K562 (cell line): Measurements from ENCODE around the gene BSDC1. TPM values are rescaled to one million over a fixed set of nuclear protein-coding genes. Genes with fewer than 3 reads are reported as not detected.
A peak's percentile ranks its signal among the peaks of the same experiment; 100 is the strongest.

Experiments
- ATAC-seq: fragments of 200-7000 bp; cut with Tn5 transposase; 3 replicates; pipeline ENCODE4 v1.9.1; 2020; ENCODE audit warnings: moderate library complexity
- BruUV-seq: library from RNA; stranded (reverse); fragments of 400-500 nt; replicated peaks from 2 replicates; lab custom pipeline; 2021; lab: Mats Ljungman, UMichigan
- CTCF ChIA-PET: fragments of 300-600 bp; formaldehyde crosslinking; extraction: SDS; loops from one replicate; lab custom pipeline; 2021; ENCODE audit warnings: low intra/inter-chr PET ratio; lab: Yijun Ruan, JAX
- POLR2A ChIA-PET: fragments of 300-600, 350-650 bp; sonication (Branson Sonifier 250); formaldehyde crosslinking; extraction: SDS; loops from one replicate; lab custom pipeline; 2021; ENCODE audit warnings: antibody characterized with exemption, inconsistent platforms; lab: Yijun Ruan, JAX
- DNase-seq, 4 experiments: peaks; one replicate each; pipeline versions ENCODE4 v3.0.0 to v3.0.0-alpha.2; 2011 to 2018; ENCODE audit warnings: low spot score in 3 of 4, mixed read lengths in 3 of 4; ENCODE audit errors: extremely low read depth in 1 of 4
- FAIRE-seq: peaks from 2 replicates; lab custom pipeline; 2011; peaks lifted over from hg19 to GRCh38; lab: Jason Lieb, UNC
- H2AFZ ChIP-seq: 2 replicates; pipeline ENCODE4 v1.6.0; 2011; ENCODE audit warnings: low read depth, low read length, control low read depth, inconsistent platforms
- H3K27ac ChIP-seq: fragments of 200-600 bp; 3 replicates; pipeline ENCODE4 v1.8.0; 2011; ENCODE audit warnings: low read depth, mild to moderate bottlenecking, control low read depth, inconsistent platforms, low read length, moderate library complexity, mixed read lengths; ENCODE audit errors: extremely low read depth
- H3K27me3 ChIP-seq, 2 experiments: fragments of 300-600 bp in 1 of 2; 2 replicates in 1 of 2; 3 replicates in 1 of 2; pipeline versions ENCODE4 v1.6.0 to v1.8.0; 2011; ENCODE audit warnings: inconsistent platforms in 2 of 2, low read length in 2 of 2, mild to moderate bottlenecking in 1 of 2, mixed read lengths in 1 of 2, moderate library complexity in 1 of 2; ENCODE audit not compliant: control insufficient read depth in 2 of 2, insufficient read depth in 2 of 2
- H3K36me3 ChIP-seq: fragments of 300-600 bp; 3 replicates; pipeline ENCODE4 v1.8.0; 2011; ENCODE audit warnings: mild to moderate bottlenecking, low read length, inconsistent platforms; ENCODE audit not compliant: control insufficient read depth, insufficient read depth
- H3K4me1 ChIP-seq, 2 experiments: fragments of 200-600 bp in 1 of 2; replicated peaks in 1 of 2; 2 replicates in 1 of 2; 3 replicates in 1 of 2; pipeline versions ENCODE4 v1.5.1 to v1.8.0; 2011; ENCODE audit warnings: inconsistent platforms in 2 of 2, low read length in 2 of 2, mild to moderate bottlenecking in 1 of 2, mixed read lengths in 1 of 2, moderate library complexity in 1 of 2; ENCODE audit not compliant: control insufficient read depth in 2 of 2, insufficient read depth in 2 of 2
- H3K4me2 ChIP-seq: 2 replicates; pipeline ENCODE4 v1.6.1; 2011; ENCODE audit warnings: low read length, control low read depth, inconsistent platforms, mixed read lengths; ENCODE audit not compliant: insufficient read depth
- H3K4me3 ChIP-seq: fragments of 200-600 bp; sonication (generic), shearing (Covaris generic); 2 replicates; pipeline ENCODE4 v1.5.1; 2016; ENCODE audit warnings: control low read depth, inconsistent platforms
- H3K79me2 ChIP-seq: fragments of 200-600 bp; 3 replicates; pipeline ENCODE4 v1.8.0; 2011; ENCODE audit warnings: low read length, inconsistent platforms; ENCODE audit not compliant: control insufficient read depth, insufficient read depth
- H3K9ac ChIP-seq, 2 experiments: 2 replicates each; pipeline versions ENCODE4 v1.6.0 to v1.6.1; 2011; ENCODE audit warnings: low read depth in 2 of 2, low read length in 2 of 2, control low read depth in 1 of 2, inconsistent platforms in 1 of 2, mild to moderate bottlenecking in 1 of 2, mixed read lengths in 1 of 2; ENCODE audit not compliant: insufficient read depth in 1 of 2
- H3K9me1 ChIP-seq: one replicate; pipeline ENCODE4 v1.6.0; 2011; ENCODE audit warnings: inconsistent platforms, mild to moderate bottlenecking, low read length, moderate library complexity; ENCODE audit not compliant: control insufficient read depth, insufficient read depth
- H3K9me3 ChIP-seq: replicated peaks from 2 replicates; pipeline ENCODE4 v1.5.1; 2011; ENCODE audit warnings: low read depth, low read length, inconsistent platforms; ENCODE audit not compliant: control insufficient read depth, insufficient read depth
- H4K20me1 ChIP-seq: replicated peaks from 2 replicates; pipeline ENCODE4 v1.6.1; 2011; ENCODE audit warnings: low read length, inconsistent platforms, mixed read lengths; ENCODE audit not compliant: control insufficient read depth, insufficient read depth
- ARID1B ChIP-seq: fragments of 450-650 bp; IDR thresholded peaks from 2 replicates; pipeline ENCODE4 v1.6.1; 2016; ENCODE audit warnings: antibody characterized with exemption, mild to moderate bottlenecking, inconsistent platforms
- CBX5 ChIP-seq: IDR thresholded peaks from 2 replicates; pipeline ENCODE4 v1.6.1; 2014; ENCODE audit warnings: low read depth, borderline replicate concordance
- COPS2 ChIP-seq: fragments of 450-650 bp; conservative IDR thresholded peaks from 2 replicates; pipeline ENCODE4 v1.6.1; 2016; ENCODE audit warnings: mild to moderate bottlenecking, moderate library complexity
- ELF4 ChIP-seq: fragments of 450-650 bp; formaldehyde crosslinking; IDR thresholded peaks from 2 replicates; pipeline ENCODE4 v1.4.0; 2022; ENCODE audit warnings: missing genetic modification characterization
- FOSL1 ChIP-seq: fragments of 200-800 bp; sonication (Bioruptor generic); conservative IDR thresholded peaks from 2 replicates; pipeline ENCODE4 v1.6.1; 2016; ENCODE audit warnings: missing genetic modification characterization, missing compliant biosample characterization
- GTF2A2 ChIP-seq: IDR thresholded peaks from 2 replicates; pipeline ENCODE4 v1.6.1; 2016; ENCODE audit warnings: mild to moderate bottlenecking, missing genetic modification characterization, missing compliant biosample characterization
- HCFC1 ChIP-seq: IDR thresholded peaks from 2 replicates; pipeline ENCODE4 v1.6.1; 2012; ENCODE audit warnings: low read depth, low read length, improper control_type of control experiment
- HDAC1 ChIP-seq, 2 experiments: fragments of 450-650 bp; IDR thresholded peaks; 2 replicates each; pipeline ENCODE4 v1.6.1; 2016 to 2017; ENCODE audit warnings: inconsistent platforms in 1 of 2, mild to moderate bottlenecking in 1 of 2, moderate library complexity in 1 of 2
- LEF1 ChIP-seq: fragments of 450-650 bp; IDR thresholded peaks from 2 replicates; pipeline ENCODE4 v1.6.1; 2016; ENCODE audit warnings: mild to moderate bottlenecking
- NFIC ChIP-seq: fragments of 450-650 bp; IDR thresholded peaks from 2 replicates; pipeline ENCODE4 v1.6.1; 2017; ENCODE audit warnings: mild to moderate bottlenecking, inconsistent platforms
- OTX1 ChIP-seq: fragments of 450-650 bp; formaldehyde crosslinking; IDR thresholded peaks from 2 replicates; pipeline ENCODE4 v1.4.0; 2022; ENCODE audit warnings: mild to moderate bottlenecking
- PURB ChIP-seq: sonication (generic); formaldehyde crosslinking; IDR thresholded peaks from 2 replicates; pipeline ENCODE4 v1.9.0; 2021; ENCODE audit warnings: low read depth, mild to moderate bottlenecking, missing genetic modification reagents
- SMAD4 ChIP-seq: fragments of 250-450 bp; sonication (Bioruptor Pico); conservative IDR thresholded peaks from 2 replicates; pipeline ENCODE4 v1.8.0; 2021; ENCODE audit warnings: inconsistent platforms, mild to moderate bottlenecking, moderate library complexity
- SMARCE1 ChIP-seq: fragments of 450-650 bp; IDR thresholded peaks from 2 replicates; pipeline ENCODE4 v1.7.1; 2016; ENCODE audit warnings: mild to moderate bottlenecking
- TCF3 ChIP-seq: sonication (generic); formaldehyde crosslinking; IDR thresholded peaks from 2 replicates; pipeline ENCODE4 v1.4.0; 2020; ENCODE audit warnings: mild to moderate bottlenecking, missing genetic modification reagents
- ZKSCAN1 ChIP-seq: fragments of 150-350 bp; IDR thresholded peaks from 2 replicates; pipeline ENCODE4 v1.6.1; 2016; ENCODE audit warnings: low read depth, low read length
- ZNF408 ChIP-seq: fragments of 250-450 bp; sonication (Bioruptor Pico); IDR thresholded peaks from 2 replicates; pipeline ENCODE4 v1.4.0; 2020; ENCODE audit warnings: low read depth, mild to moderate bottlenecking, moderate library complexity
- WGBS: fragments of 100-300 bp; shearing (Covaris generic); methylation state at CpG from one replicate; pipeline ENCODE4 v1.1.6; 2016; ENCODE audit warnings: low coverage, mixed read lengths; ENCODE audit not compliant: insufficient coverage; ENCODE audit errors: missing lambda C conversion rate; 5-methylcytosine and 5-hydroxymethylcytosine counted together
- in situ Hi-C: fragments of 300-500 bp; cut with MboI; formaldehyde crosslinking; loops from 4 replicates; pipeline ENCODE4 v1.15.0; 2018; ENCODE audit warnings: inconsistent platforms, mixed read lengths
- intact Hi-C: fragments of 100-400 bp; cut with micrococcal nuclease; formaldehyde crosslinking; loops from 2 replicates; pipeline ENCODE4 v1.14.2; 2022
- polyA plus RNA-seq, 8 experiments: library from polyadenylated mRNA; depleted of rRNA in 4 of 8; stranded (reverse) in 5 of 8; unstranded in 3 of 8; fragments of >200 nt; fragmentation: Nextera tagmentation in 2 of 8; fragmentation: Illumina TruSeq in 1 of 8; extraction: Ambion mirVana in 2 of 8; extraction: Trizol in 1 of 8; gene quantifications; 2 replicates each; pipeline versions ENCODE4 v1.2.1 to v1.2.3, GENCODE V29; 2011 to 2014; ENCODE audit warnings: inconsistent platforms in 1 of 8, missing spikeins in 1 of 8
- total RNA-seq, 7 experiments: library from RNA; depleted of rRNA in 6 of 7; stranded (reverse); fragments of >200 nt in 6 of 7; fragmentation: Illumina TruSeq in 2 of 7; extraction: Trizol in 2 of 7; gene quantifications; 2 replicates each; pipeline versions ENCODE4 v1.2.1 to v1.2.3, GENCODE V29; 2011 to 2021; ENCODE audit warnings: low replicate concordance in 1 of 7
- TF ChIP-seq, protein P1 (sequence below): sonication (generic); formaldehyde crosslinking; IDR thresholded peaks from 2 replicates; pipeline ENCODE4 v1.8.0; 2022; ENCODE audit warnings: mild to moderate bottlenecking, missing genetic modification reagents, borderline replicate concordance
- TF ChIP-seq, protein P2 (sequence below): fragments of 450-650 bp; IDR thresholded peaks from 2 replicates; pipeline ENCODE4 v1.6.1; 2016; ENCODE audit warnings: antibody characterized with exemption
- TF ChIP-seq, protein P3 (sequence below): fragments of 450-650 bp; IDR thresholded peaks from 2 replicates; pipeline ENCODE4 v1.7.0; 2016; ENCODE audit warnings: borderline replicate concordance

The BSDC1 gene
- total and polyA plus RNA-seq, 9 of the 15 experiments (the other 6 are each of a cell fraction or from before 2014, with no cell fraction given): 10.2 to 96.8 (median 73.1) TPM

- Histone ChIP-seq H3K36me3 (no peaks in the 10 kb centered on the region), H3K4me1 (peaks cover 14 to 20% of the 10 kb centered on the region in 2 experiments; a peak in 4 of 5 replicates), H2AFZ (peak overlapping the region; percentile 29; the same call in 1 of the 2 replicates), H3K9ac (0 out of 4 replicates have a peak overlapping the region, but pooled peaks of 1 of the 2 experiments have one; percentile 10), H3K9me3 (no peaks in the 10 kb centered on the region; the same call in 1 of the 2 replicates), H3K4me2 (no peak overlapping the region), H3K4me3 (no peak overlapping the region), H3K27ac (no peak overlapping the region), H3K27me3 (no peaks in the 10 kb centered on the region), H3K79me2 (peaks cover 8% of the 10 kb centered on the region; the same call in 2 of the 3 replicates), H4K20me1 (no peaks in the 10 kb centered on the region), H3K9me1 (no peaks in the 10 kb centered on the region)
- ATAC-seq (peak; percentile 50), DNase-seq (peak; percentile 58 to 92 (median 72)), FAIRE-seq (peak; percentile 83)
- CTCF ChIA-PET: interaction anchor here (0.9 to 2.3 kb wide), 3 partner anchors 14 to 474 kb away, joined by 5 to 20 read pairs (median 5); no protein-coding TSS in a partner anchor
- 15% methylated on average over 4 of the region's 4 CpGs for WGBS
- BruUV-seq: no TSS peak
- POLR2A ChIA-PET: interaction anchor here (0.6 to 1.3 kb wide), 6 partner anchors 11 to 207 kb away, joined by 3 to 5 read pairs (median 4); no protein-coding TSS in a partner anchor
- in situ Hi-C loops: no loop called here
- intact Hi-C loops: loop anchor here (5.0 kb wide), 3 partner anchors 302 to 687 kb away; partner anchors contain the start of genes FNDC5 and SYNC
- TF ChIP-seq FOSL1 (tag) (no peak), SMARCE1 (peak; percentile 45; the same call in 1 of the 2 replicates), OTX1 (CRISPR knock-in tag) (no peak), GTF2A2 (tag) (no peak), HCFC1 (no peak), CBX5 (0 out of 2 replicates have a peak, but pooled peaks have one; percentile 27), ARID1B (peak; percentile 76), LEF1 (peak; percentile 43; the same call in 1 of the 2 replicates), ZNF408 (CRISPR knock-in tag) (no peak), NFIC (peak; percentile 67), ZKSCAN1 (no peak), SMAD4 (CRISPR knock-in tag) (no peak), TCF3 (peak; percentile 81), ELF4 (CRISPR knock-in tag) (no peak), HDAC1 (IDR thresholded peaks at IDR 0.05) (0 out of 4 replicates have a peak, but pooled peaks of 1 of the 2 experiments have one; percentile 24), PURB (no peak), COPS2 (no peak)
- TF ChIP-seq, protein P1, sequence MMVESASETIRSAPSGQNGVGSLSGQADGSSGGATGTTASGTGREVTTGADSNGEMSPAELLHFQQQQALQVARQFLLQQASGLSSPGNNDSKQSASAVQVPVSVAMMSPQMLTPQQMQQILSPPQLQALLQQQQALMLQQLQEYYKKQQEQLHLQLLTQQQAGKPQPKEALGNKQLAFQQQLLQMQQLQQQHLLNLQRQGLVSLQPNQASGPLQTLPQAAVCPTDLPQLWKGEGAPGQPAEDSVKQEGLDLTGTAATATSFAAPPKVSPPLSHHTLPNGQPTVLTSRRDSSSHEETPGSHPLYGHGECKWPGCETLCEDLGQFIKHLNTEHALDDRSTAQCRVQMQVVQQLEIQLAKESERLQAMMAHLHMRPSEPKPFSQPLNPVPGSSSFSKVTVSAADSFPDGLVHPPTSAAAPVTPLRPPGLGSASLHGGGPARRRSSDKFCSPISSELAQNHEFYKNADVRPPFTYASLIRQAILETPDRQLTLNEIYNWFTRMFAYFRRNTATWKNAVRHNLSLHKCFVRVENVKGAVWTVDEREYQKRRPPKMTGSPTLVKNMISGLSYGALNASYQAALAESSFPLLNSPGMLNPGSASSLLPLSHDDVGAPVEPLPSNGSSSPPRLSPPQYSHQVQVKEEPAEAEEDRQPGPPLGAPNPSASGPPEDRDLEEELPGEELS (CRISPR knock-in tag): no peak
- TF ChIP-seq, protein P2, sequence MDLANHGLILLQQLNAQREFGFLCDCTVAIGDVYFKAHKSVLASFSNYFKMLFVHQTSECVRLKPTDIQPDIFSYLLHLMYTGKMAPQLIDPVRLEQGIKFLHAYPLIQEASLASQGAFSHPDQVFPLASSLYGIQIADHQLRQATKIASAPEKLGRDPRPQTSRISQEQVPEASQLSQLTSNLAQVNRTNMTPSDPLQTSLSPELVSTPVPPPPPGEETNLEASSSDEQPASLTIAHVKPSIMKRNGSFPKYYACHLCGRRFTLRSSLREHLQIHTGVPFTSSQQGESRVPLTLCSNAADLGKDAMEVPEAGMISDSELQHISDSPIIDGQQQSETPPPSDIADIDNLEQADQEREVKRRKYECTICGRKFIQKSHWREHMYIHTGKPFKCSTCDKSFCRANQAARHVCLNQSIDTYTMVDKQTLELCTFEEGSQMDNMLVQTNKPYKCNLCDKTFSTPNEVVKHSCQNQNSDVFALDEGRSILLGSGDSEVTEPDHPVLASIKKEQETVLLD: peak; percentile 79
- TF ChIP-seq, protein P3, sequence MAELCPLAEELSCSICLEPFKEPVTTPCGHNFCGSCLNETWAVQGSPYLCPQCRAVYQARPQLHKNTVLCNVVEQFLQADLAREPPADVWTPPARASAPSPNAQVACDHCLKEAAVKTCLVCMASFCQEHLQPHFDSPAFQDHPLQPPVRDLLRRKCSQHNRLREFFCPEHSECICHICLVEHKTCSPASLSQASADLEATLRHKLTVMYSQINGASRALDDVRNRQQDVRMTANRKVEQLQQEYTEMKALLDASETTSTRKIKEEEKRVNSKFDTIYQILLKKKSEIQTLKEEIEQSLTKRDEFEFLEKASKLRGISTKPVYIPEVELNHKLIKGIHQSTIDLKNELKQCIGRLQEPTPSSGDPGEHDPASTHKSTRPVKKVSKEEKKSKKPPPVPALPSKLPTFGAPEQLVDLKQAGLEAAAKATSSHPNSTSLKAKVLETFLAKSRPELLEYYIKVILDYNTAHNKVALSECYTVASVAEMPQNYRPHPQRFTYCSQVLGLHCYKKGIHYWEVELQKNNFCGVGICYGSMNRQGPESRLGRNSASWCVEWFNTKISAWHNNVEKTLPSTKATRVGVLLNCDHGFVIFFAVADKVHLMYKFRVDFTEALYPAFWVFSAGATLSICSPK: no peak
Observed at GRCh38 chr1:32399843-32400242, 5.6 kb upstream of the BSDC1 start.
